A549 (cell line): ENCODE measurements around the gene KRTAP9-8. TPM values are rescaled to one million over a fixed set of nuclear protein-coding genes. Genes with fewer than 3 reads are reported as not detected.

Experiments used
- ATAC-seq, 2 experiments: fragments of 200-7000 bp in 1 of 2; fragments of >200 bp in 1 of 2; cut with Nextera tagmentation in 1 of 2; cut with Tn5 transposase in 1 of 2; 3 replicates each; pipeline versions ENCODE4 v1.8.0 to v1.9.1; 2018 to 2020; ENCODE audit warnings: mild to moderate bottlenecking in 1 of 2, moderate library complexity in 1 of 2
- CTCF ChIA-PET: fragments of 300-600 bp; sonication (Branson Sonifier 250); formaldehyde crosslinking; extraction: SDS; loops from one replicate; lab custom pipeline; 2021; ENCODE audit warnings: antibody characterized with exemption, inconsistent platforms; lab: Yijun Ruan, JAX
- POLR2A ChIA-PET: fragments of 350-600 bp; formaldehyde crosslinking; extraction: SDS; loops from one replicate; lab custom pipeline; 2021; ENCODE audit warnings: antibody characterized with exemption, inconsistent platforms; lab: Yijun Ruan, JAX
- DNase-seq, 2 experiments: peaks; one replicate each; pipeline versions ENCODE4 v3.0.0 to v3.0.0-alpha.2; 2011 to 2016; ENCODE audit warnings: low read depth in 1 of 2, low spot score in 1 of 2
- FAIRE-seq: peaks from 2 replicates; lab custom pipeline; 2011; peaks lifted over from hg19 to GRCh38; lab: Jason Lieb, UNC
- H3K27ac ChIP-seq, 2 experiments: fragments of >200 bp; sonication (Bioruptor Twin); formaldehyde crosslinking; 3 replicates each; pipeline ENCODE4 v1.5.1; 2016 to 2017
- H3K4me1 ChIP-seq: fragments of >200 bp; sonication (Bioruptor Twin); formaldehyde crosslinking; 3 replicates; pipeline ENCODE4 v1.6.1; 2016
- H3K4me2 ChIP-seq: fragments of >200 bp; sonication (Bioruptor Twin); formaldehyde crosslinking; 3 replicates; pipeline ENCODE4 v1.6.1; 2016
- H3K4me3 ChIP-seq: fragments of >200 bp; sonication (Bioruptor Twin); formaldehyde crosslinking; 3 replicates; pipeline ENCODE4 v1.5.1; 2016
- H3K9me3 ChIP-seq: fragments of >200 bp; sonication (Bioruptor Twin); formaldehyde crosslinking; 3 replicates; pipeline ENCODE4 v1.6.1; 2016
- MAFK ChIP-seq: fragments of 450-650 bp; IDR thresholded peaks from 2 replicates; pipeline ENCODE4 v1.6.1; 2014; ENCODE audit not compliant: partially characterized antibody
- ZFP36 ChIP-seq: fragments of 450-650 bp; IDR thresholded peaks from 2 replicates; pipeline ENCODE4 v1.6.1; 2014; ENCODE audit warnings: borderline replicate concordance; ENCODE audit not compliant: partially characterized antibody
- WGBS: methylation state at CpG from one replicate; pipeline ENCODE4 v1.1.6; 2017; ENCODE audit errors: missing lambda C conversion rate; 5-methylcytosine and 5-hydroxymethylcytosine counted together
- polyA plus RNA-seq, 4 experiments: library from polyadenylated mRNA; depleted of rRNA in 3 of 4; stranded (reverse); fragments of >200 nt; fragmentation: RNase III in 1 of 4; extraction: RNeasy Plus Mini Kit Qiagen cat#74134 plus additional on column Dnase treatment in 1 of 4; gene quantifications; 2 replicates in 3 of 4; 3 replicates in 1 of 4; pipeline ENCODE4 v1.2.3, GENCODE V29; 2011 to 2017
- small RNA-seq, 6 experiments: library from RNA; depleted of rRNA; stranded (forward); fragments of <200 nt; gene quantifications; one replicate each; pipeline ENCODE3, GENCODE V24; 2012

The KRTAP9-8 gene
- polyA plus RNA-seq, 2 of the 4 experiments (the other 2 are of a cell fraction), result not detected

- H3K4me3 ChIP-seq, result no peak overlapping the region
- CTCF ChIA-PET, result interaction anchor here (1.6 kb wide), 1 partner anchor 35 kb away, joined by 3 read pairs; no protein-coding TSS in a partner anchor
- peaks cover 20% of the 10 kb centered on the region for H3K4me1 ChIP-seq
- ATAC-seq, result no peak
- H3K4me2 ChIP-seq, result peak overlapping the region; percentile 38
- H3K9me3 ChIP-seq, result no peaks in the 10 kb centered on the region
- POLR2A ChIA-PET, result no interaction called here
- 0 out of 6 replicates have a peak overlapping the region, but pooled peaks of 1 of the 2 experiments have one; percentile 14 for H3K27ac ChIP-seq
- FAIRE-seq, result no peak
- no peak for TF ChIP-seq ZFP36
- peak; percentile 56 for TF ChIP-seq MAFK
- WGBS, result 52% methylated on average over 3 of the region's 3 CpGs
- DNase-seq, result peak in 1 of 2 experiments; percentile 18
Measured at GRCh38 chr17:41287050-41287449, 49.3 kb downstream of the KRTAP9-8 start.

Small RNAs within 50 kb of the gene (small RNA-seq; reads per million reads assigned to genes)
- 0 reads per million in 6 experiments for gene KRTAP9-10P

Other genes with a start within 250 kb of the KRTAP9-8 start
Only the 30 nearest of the 41 such genes appear.
- gene KRTAP2-2, start 182.8 kb upstream of the KRTAP9-8 start, polyA plus RNA-seq (2011; rRNA removed), result not detected in 2 replicates
- gene KRTAP2-2, start 182.8 kb upstream of the KRTAP9-8 start, polyA plus RNA-seq (2017; fragmentation: RNase III; extraction: RNeasy Plus Mini Kit Qiagen cat#74134 plus additional on column Dnase treatment), result not detected in 3 replicates
- not detected in 2 replicates for gene KRTAP2-3, start 177.9 kb upstream of the KRTAP9-8 start, polyA plus RNA-seq (2011; rRNA removed)
- 0.10 TPM in 1 of 3 replicates, not detected in the others for gene KRTAP2-3, start 177.9 kb upstream of the KRTAP9-8 start, polyA plus RNA-seq (2017; fragmentation: RNase III; extraction: RNeasy Plus Mini Kit Qiagen cat#74134 plus additional on column Dnase treatment)
- gene KRTAP2-4, start 172.1 kb upstream of the KRTAP9-8 start, polyA plus RNA-seq (2011; rRNA removed), result not detected in 2 replicates
- not detected in 3 replicates for gene KRTAP2-4, start 172.1 kb upstream of the KRTAP9-8 start, polyA plus RNA-seq (2017; fragmentation: RNase III; extraction: RNeasy Plus Mini Kit Qiagen cat#74134 plus additional on column Dnase treatment)
- gene KRTAP4-7, start 153.8 kb upstream of the KRTAP9-8 start, polyA plus RNA-seq (2011; rRNA removed), result not detected in 2 replicates
- gene KRTAP4-7, start 153.8 kb upstream of the KRTAP9-8 start, polyA plus RNA-seq (2017; fragmentation: RNase III; extraction: RNeasy Plus Mini Kit Qiagen cat#74134 plus additional on column Dnase treatment), result not detected in 3 replicates
- not detected in 2 replicates for gene KRTAP4-8, start 139.9 kb upstream of the KRTAP9-8 start, polyA plus RNA-seq (2011; rRNA removed)
- gene KRTAP4-8, start 139.9 kb upstream of the KRTAP9-8 start, polyA plus RNA-seq (2017; fragmentation: RNase III; extraction: RNeasy Plus Mini Kit Qiagen cat#74134 plus additional on column Dnase treatment), result not detected in 3 replicates
- gene KRTAP4-16, start 135.8 kb upstream of the KRTAP9-8 start, polyA plus RNA-seq (2011; rRNA removed), result not detected in 2 replicates
- not detected in 3 replicates for gene KRTAP4-16, start 135.8 kb upstream of the KRTAP9-8 start, polyA plus RNA-seq (2017; fragmentation: RNase III; extraction: RNeasy Plus Mini Kit Qiagen cat#74134 plus additional on column Dnase treatment)
- gene KRTAP4-9, start 132.6 kb upstream of the KRTAP9-8 start, polyA plus RNA-seq (2011; rRNA removed), result not detected in 2 replicates
- gene KRTAP4-9, start 132.6 kb upstream of the KRTAP9-8 start, polyA plus RNA-seq (2017; fragmentation: RNase III; extraction: RNeasy Plus Mini Kit Qiagen cat#74134 plus additional on column Dnase treatment), result not detected in 3 replicates
- gene KRTAP4-11, start 119.6 kb upstream of the KRTAP9-8 start, polyA plus RNA-seq (2011; rRNA removed), result not detected in 2 replicates
- gene KRTAP4-11, start 119.6 kb upstream of the KRTAP9-8 start, polyA plus RNA-seq (2017; fragmentation: RNase III; extraction: RNeasy Plus Mini Kit Qiagen cat#74134 plus additional on column Dnase treatment), result not detected in 3 replicates
- gene KRTAP4-12, start 113.8 kb upstream of the KRTAP9-8 start, polyA plus RNA-seq (2011; rRNA removed), result not detected in 2 replicates
- gene KRTAP4-12, start 113.8 kb upstream of the KRTAP9-8 start, polyA plus RNA-seq (2017; fragmentation: RNase III; extraction: RNeasy Plus Mini Kit Qiagen cat#74134 plus additional on column Dnase treatment), result not detected in 3 replicates
- gene KRTAP4-6, start 97.5 kb upstream of the KRTAP9-8 start, polyA plus RNA-seq (2011; rRNA removed), result not detected in 2 replicates
- gene KRTAP4-6, start 97.5 kb upstream of the KRTAP9-8 start, polyA plus RNA-seq (2017; fragmentation: RNase III; extraction: RNeasy Plus Mini Kit Qiagen cat#74134 plus additional on column Dnase treatment), result not detected in 3 replicates
- not detected in 2 replicates for gene KRTAP4-5, start 88.2 kb upstream of the KRTAP9-8 start, polyA plus RNA-seq (2011; rRNA removed)
- gene KRTAP4-5, start 88.2 kb upstream of the KRTAP9-8 start, polyA plus RNA-seq (2017; fragmentation: RNase III; extraction: RNeasy Plus Mini Kit Qiagen cat#74134 plus additional on column Dnase treatment), result not detected in 3 replicates
- gene KRTAP4-4, start 77.3 kb upstream of the KRTAP9-8 start, polyA plus RNA-seq (2011; rRNA removed), result not detected in 2 replicates
- gene KRTAP4-4, start 77.3 kb upstream of the KRTAP9-8 start, polyA plus RNA-seq (2017; fragmentation: RNase III; extraction: RNeasy Plus Mini Kit Qiagen cat#74134 plus additional on column Dnase treatment), result not detected in 3 replicates
- not detected in 2 replicates for gene KRTAP4-3, start 69.8 kb upstream of the KRTAP9-8 start, polyA plus RNA-seq (2011; rRNA removed)
- gene KRTAP4-3, start 69.8 kb upstream of the KRTAP9-8 start, polyA plus RNA-seq (2017; fragmentation: RNase III; extraction: RNeasy Plus Mini Kit Qiagen cat#74134 plus additional on column Dnase treatment), result not detected in 3 replicates
- not detected in 2 replicates for gene KRTAP4-2, start 59.8 kb upstream of the KRTAP9-8 start, polyA plus RNA-seq (2011; rRNA removed)
- not detected in 3 replicates for gene KRTAP4-2, start 59.8 kb upstream of the KRTAP9-8 start, polyA plus RNA-seq (2017; fragmentation: RNase III; extraction: RNeasy Plus Mini Kit Qiagen cat#74134 plus additional on column Dnase treatment)
- gene KRTAP4-1, start 53.1 kb upstream of the KRTAP9-8 start, polyA plus RNA-seq (2011; rRNA removed), result 0.32 TPM in 2 replicates
- 0.12 TPM in 2 of 3 replicates, not detected in the other for gene KRTAP4-1, start 53.1 kb upstream of the KRTAP9-8 start, polyA plus RNA-seq (2017; fragmentation: RNase III; extraction: RNeasy Plus Mini Kit Qiagen cat#74134 plus additional on column Dnase treatment)
- gene KRTAP9-1, start 48.1 kb upstream of the KRTAP9-8 start, polyA plus RNA-seq (2011; rRNA removed), result not detected in 2 replicates
- not detected in 3 replicates for gene KRTAP9-1, start 48.1 kb upstream of the KRTAP9-8 start, polyA plus RNA-seq (2017; fragmentation: RNase III; extraction: RNeasy Plus Mini Kit Qiagen cat#74134 plus additional on column Dnase treatment)
- not detected in 2 replicates for gene KRTAP9-2, start 11.4 kb upstream of the KRTAP9-8 start, polyA plus RNA-seq (2011; rRNA removed)
- gene KRTAP9-2, start 11.4 kb upstream of the KRTAP9-8 start, polyA plus RNA-seq (2017; fragmentation: RNase III; extraction: RNeasy Plus Mini Kit Qiagen cat#74134 plus additional on column Dnase treatment), result not detected in 3 replicates
- not detected in 2 replicates for gene KRTAP9-3, start 5.5 kb upstream of the KRTAP9-8 start, polyA plus RNA-seq (2011; rRNA removed)
- not detected in 3 replicates for gene KRTAP9-3, start 5.5 kb upstream of the KRTAP9-8 start, polyA plus RNA-seq (2017; fragmentation: RNase III; extraction: RNeasy Plus Mini Kit Qiagen cat#74134 plus additional on column Dnase treatment)
- not detected in 2 replicates for gene KRTAP9-4, start 11.7 kb downstream of the KRTAP9-8 start, polyA plus RNA-seq (2011; rRNA removed)
- gene KRTAP9-4, start 11.7 kb downstream of the KRTAP9-8 start, polyA plus RNA-seq (2017; fragmentation: RNase III; extraction: RNeasy Plus Mini Kit Qiagen cat#74134 plus additional on column Dnase treatment), result not detected in 3 replicates
- gene KRTAP9-9, start 17.4 kb downstream of the KRTAP9-8 start, polyA plus RNA-seq (2011; rRNA removed), result not detected in 2 replicates
- not detected in 3 replicates for gene KRTAP9-9, start 17.4 kb downstream of the KRTAP9-8 start, polyA plus RNA-seq (2017; fragmentation: RNase III; extraction: RNeasy Plus Mini Kit Qiagen cat#74134 plus additional on column Dnase treatment)
- not detected in 2 replicates for gene KRTAP9-6, start 27.4 kb downstream of the KRTAP9-8 start, polyA plus RNA-seq (2011; rRNA removed)
- gene KRTAP9-6, start 27.4 kb downstream of the KRTAP9-8 start, polyA plus RNA-seq (2017; fragmentation: RNase III; extraction: RNeasy Plus Mini Kit Qiagen cat#74134 plus additional on column Dnase treatment), result not detected in 3 replicates
- not detected in 2 replicates for gene KRTAP9-7, start 37.7 kb downstream of the KRTAP9-8 start, polyA plus RNA-seq (2011; rRNA removed)
- not detected in 3 replicates for gene KRTAP9-7, start 37.7 kb downstream of the KRTAP9-8 start, polyA plus RNA-seq (2017; fragmentation: RNase III; extraction: RNeasy Plus Mini Kit Qiagen cat#74134 plus additional on column Dnase treatment)
- not detected in 2 replicates for gene KRTAP29-1, start 64.9 kb downstream of the KRTAP9-8 start, polyA plus RNA-seq (2011; rRNA removed)
- not detected in 3 replicates for gene KRTAP29-1, start 64.9 kb downstream of the KRTAP9-8 start, polyA plus RNA-seq (2017; fragmentation: RNase III; extraction: RNeasy Plus Mini Kit Qiagen cat#74134 plus additional on column Dnase treatment)
- gene KRTAP16-1, start 71.3 kb downstream of the KRTAP9-8 start, polyA plus RNA-seq (2011; rRNA removed), result not detected in 2 replicates
- not detected in 3 replicates for gene KRTAP16-1, start 71.3 kb downstream of the KRTAP9-8 start, polyA plus RNA-seq (2017; fragmentation: RNase III; extraction: RNeasy Plus Mini Kit Qiagen cat#74134 plus additional on column Dnase treatment)
- gene KRTAP17-1, start 77.7 kb downstream of the KRTAP9-8 start, polyA plus RNA-seq (2011; rRNA removed), result not detected in 2 replicates
- gene KRTAP17-1, start 77.7 kb downstream of the KRTAP9-8 start, polyA plus RNA-seq (2017; fragmentation: RNase III; extraction: RNeasy Plus Mini Kit Qiagen cat#74134 plus additional on column Dnase treatment), result not detected in 3 replicates
- gene KRT33A, start 112.8 kb downstream of the KRTAP9-8 start, polyA plus RNA-seq (2011; rRNA removed), result not detected in 2 replicates
- not detected in 3 replicates for gene KRT33A, start 112.8 kb downstream of the KRTAP9-8 start, polyA plus RNA-seq (2017; fragmentation: RNase III; extraction: RNeasy Plus Mini Kit Qiagen cat#74134 plus additional on column Dnase treatment)
- gene KRT33B, start 131.8 kb downstream of the KRTAP9-8 start, polyA plus RNA-seq (2011; rRNA removed), result not detected in 2 replicates
- 0.05 to 0.08 TPM in 2 of 3 replicates, not detected in the other for gene KRT33B, start 131.8 kb downstream of the KRTAP9-8 start, polyA plus RNA-seq (2017; fragmentation: RNase III; extraction: RNeasy Plus Mini Kit Qiagen cat#74134 plus additional on column Dnase treatment)
- 0.09 TPM in 2 replicates for gene KRT34, start 144.3 kb downstream of the KRTAP9-8 start, polyA plus RNA-seq (2011; rRNA removed)
- 0.17 to 0.33 TPM (median 0.23 TPM) in 3 replicates for gene KRT34, start 144.3 kb downstream of the KRTAP9-8 start, polyA plus RNA-seq (2017; fragmentation: RNase III; extraction: RNeasy Plus Mini Kit Qiagen cat#74134 plus additional on column Dnase treatment)
- gene KRT31, start 159.6 kb downstream of the KRTAP9-8 start, polyA plus RNA-seq (2011; rRNA removed), result not detected in 2 replicates
- not detected in 3 replicates for gene KRT31, start 159.6 kb downstream of the KRTAP9-8 start, polyA plus RNA-seq (2017; fragmentation: RNase III; extraction: RNeasy Plus Mini Kit Qiagen cat#74134 plus additional on column Dnase treatment)
- gene KRT37, start 186.6 kb downstream of the KRTAP9-8 start, polyA plus RNA-seq (2011; rRNA removed), result not detected in 2 replicates
- gene KRT37, start 186.6 kb downstream of the KRTAP9-8 start, polyA plus RNA-seq (2017; fragmentation: RNase III; extraction: RNeasy Plus Mini Kit Qiagen cat#74134 plus additional on column Dnase treatment), result not detected in 3 replicates